HFFc6 (cell line): ENCODE measurements around the gene PPP2R5C. TPM values are rescaled to one million over a fixed set of nuclear protein-coding genes. Genes with fewer than 3 reads are reported as not detected.

Source experiments
- DNase-seq: peaks from one replicate; pipeline ENCODE4 v3.0.0-alpha.2; 2018
- H3K27ac Mint-ChIP-seq: 2 replicates; pipeline ENCODE4 v1.8.0; 2020; ENCODE audit warnings: mild to moderate bottlenecking, mixed read lengths
- H3K27me3 Mint-ChIP-seq: 2 replicates; pipeline ENCODE4 v1.8.0; 2021; ENCODE audit warnings: mild to moderate bottlenecking, moderate library complexity, mixed read lengths; ENCODE audit not compliant: insufficient read depth
- H3K36me3 Mint-ChIP-seq: 2 replicates; pipeline ENCODE4 v1.8.0; 2021; ENCODE audit warnings: low read depth, mixed read lengths
- H3K4me1 Mint-ChIP-seq: 2 replicates; pipeline ENCODE4 v1.8.0; 2020; ENCODE audit warnings: low read depth, mixed read lengths
- H3K4me3 Mint-ChIP-seq: 2 replicates; pipeline ENCODE4 v1.8.0; 2020; ENCODE audit warnings: mild to moderate bottlenecking, moderate library complexity, mixed read lengths
- H3K9me3 Mint-ChIP-seq: 2 replicates; pipeline ENCODE4 v1.8.0; 2020; ENCODE audit warnings: mild to moderate bottlenecking, mixed read lengths
- CTCF ChIP-seq: fragments of 200-600 bp; sonication (generic); IDR thresholded peaks from 2 replicates; pipeline ENCODE4 v1.5.0; 2021; ENCODE audit warnings: antibody characterized with exemption, mild to moderate bottlenecking
- total RNA-seq, 6 experiments: library from RNA; stranded (reverse); fragmentation: NEBNext Ultra II Directional; extraction: Animal tissue kit (Norgen Biotek cat#: 25700); gene quantifications; 2 replicates in 1 of 6; 3 replicates in 5 of 6; pipeline ENCODE4 v1.2.3, GENCODE V29; 2021

The PPP2R5C gene
- total RNA-seq, 6 experiments from 2014 or later = 108 to 128 (median 122) TPM

- peak overlapping the region; percentile 84 for H3K4me3 Mint-ChIP-seq
- H3K27me3 Mint-ChIP-seq = no peaks in the 10 kb centered on the region
- no peaks in the 10 kb centered on the region for H3K9me3 Mint-ChIP-seq
- H3K4me1 Mint-ChIP-seq = peaks cover 68% of the 10 kb centered on the region
- peaks cover 23% of the 10 kb centered on the region for H3K36me3 Mint-ChIP-seq
- DNase-seq = no peak
- peak overlapping the region; percentile 85 for H3K27ac Mint-ChIP-seq
- no peak for TF ChIP-seq CTCF
Measured at GRCh38 chr14:101963656-101964296, 202.3 kb downstream of the PPP2R5C start.

GRCh38 chr14:101964297-101965180, 203.0 kb downstream of the PPP2R5C start, which contains the start of gene DYNC1H1:
TSS of gene DYNC1H1 (plus strand) at chr14:101964573. CDS start at chr14:101964692, 119 bp downstream.
- Mint-ChIP-seq H3K27me3 (no peaks in the 10 kb centered on the region), H3K27ac (peak within 1 kb of the TSS; percentile 91), H3K36me3 (peaks cover 31% of the 10 kb centered on the region), H3K9me3 (no peaks in the 10 kb centered on the region), H3K4me1 (peaks cover 72% of the 10 kb centered on the region), H3K4me3 (peak within 1 kb of the TSS; percentile 97)
- TF ChIP-seq CTCF = no peak
- peak; percentile 79 for DNase-seq

- peak overlapping the region; percentile 91 for H3K27ac Mint-ChIP-seq
- H3K9me3 Mint-ChIP-seq = no peaks in the 10 kb centered on the region
- peak overlapping the region; percentile 97 for H3K4me3 Mint-ChIP-seq
- no peaks in the 10 kb centered on the region; the same call in 1 of the 2 replicates for H3K27me3 Mint-ChIP-seq
- no peak for TF ChIP-seq CTCF
- H3K4me1 Mint-ChIP-seq = peaks cover 76% of the 10 kb centered on the region
- DNase-seq = peak; percentile 42
- peaks cover 37% of the 10 kb centered on the region for H3K36me3 Mint-ChIP-seq
Measured at GRCh38 chr14:101965181-101965544, 203.7 kb downstream of the PPP2R5C start.

- no peak for DNase-seq
- H3K4me3 Mint-ChIP-seq = peak overlapping the region; percentile 97
- H3K36me3 Mint-ChIP-seq = peaks cover 44% of the 10 kb centered on the region
- H3K27ac Mint-ChIP-seq = peak overlapping the region; percentile 91
- peaks cover 76% of the 10 kb centered on the region for H3K4me1 Mint-ChIP-seq
- no peaks in the 10 kb centered on the region for H3K9me3 Mint-ChIP-seq
- H3K27me3 Mint-ChIP-seq = no peaks in the 10 kb centered on the region; the same call in 1 of the 2 replicates
- no peak for TF ChIP-seq CTCF
Measured at GRCh38 chr14:101965770-101966722, 204.5 kb downstream of the PPP2R5C start.

GRCh38 chr14:101966742-101967141, 205.2 kb downstream of the PPP2R5C start:
- peak overlapping the region; percentile 97 for H3K4me3 Mint-ChIP-seq
- no peaks in the 10 kb centered on the region for H3K9me3 Mint-ChIP-seq
- H3K36me3 Mint-ChIP-seq = peaks cover 44% of the 10 kb centered on the region
- no peak for DNase-seq
- H3K27ac Mint-ChIP-seq = peak overlapping the region; percentile 82
- H3K27me3 Mint-ChIP-seq = no peaks in the 10 kb centered on the region; the same call in 1 of the 2 replicates
- no peak for TF ChIP-seq CTCF
- peaks cover 72% of the 10 kb centered on the region for H3K4me1 Mint-ChIP-seq
